ENCODE results near the gene ILK. TPM values are rescaled to one million over a fixed set of nuclear protein-coding genes. Genes with fewer than 3 reads are reported as not detected.

Gene ILK
- total RNA-seq, 1 donor from 2014 or later = 209 TPM

DNA sequence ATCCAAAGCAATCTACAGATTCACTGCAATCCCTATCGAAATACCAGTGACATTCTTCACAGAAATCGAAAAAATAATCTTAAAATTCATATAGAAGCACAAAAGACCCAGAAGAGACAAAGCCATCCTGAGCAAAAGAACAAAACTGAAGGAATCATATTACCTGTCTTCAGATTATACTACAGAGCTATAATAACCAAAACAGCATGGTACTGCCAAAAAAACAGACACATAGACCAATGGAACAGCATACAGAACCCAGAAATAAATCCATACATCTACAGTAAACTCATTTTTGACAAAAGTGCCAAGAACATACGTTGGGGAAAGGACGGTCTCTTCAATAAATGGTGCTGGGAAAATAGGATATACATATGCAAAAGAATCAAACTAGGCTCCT, 19.0 kb upstream of the ILK start:
- FAIRE-seq = no peak

GRCh38 chr11:6586434-6587359, 16.9 kb upstream of the ILK start:
- Histone ChIP-seq H3K36me3 (ENCODE audit: insufficient read depth, low read length) (peaks cover 4% of the 10 kb centered on the region), H3K9ac (ENCODE audit: low read length) (no peak overlapping the region), H4K20me1 (ENCODE audit: insufficient read depth, low read length) (no peaks in the 10 kb centered on the region), H2AFZ (ENCODE audit: low read depth, low read length) (no peak overlapping the region), H3K27ac (ENCODE audit: low read depth, low read length) (no peak overlapping the region), H3K27me3 (ENCODE audit: insufficient read depth, low read length) (no peaks in the 10 kb centered on the region), H3K4me1 (ENCODE audit: insufficient read depth, low read length) (no peaks in the 10 kb centered on the region), H3K79me2 (ENCODE audit: insufficient read depth, low read length) (peaks cover 10% of the 10 kb centered on the region), H3K4me2 (ENCODE audit: low read length) (no peak overlapping the region), H3K9me3 (ENCODE audit: insufficient read depth, low read depth, low read length) (peaks cover 3% of the 10 kb centered on the region), H3K4me3 (ENCODE audit: insufficient read depth, low read depth, low read length) (no peak overlapping the region)
- H3K4me3 Mint-ChIP-seq (ENCODE audit: unreplicated experiment) = no peak overlapping the region
- DNase-seq (ENCODE audit: low read depth) (no peak), FAIRE-seq (no peak)
- H3K9me3 Mint-ChIP-seq (ENCODE audit: unreplicated experiment) = peaks cover 17% of the 10 kb centered on the region
- peaks cover 21% of the 10 kb centered on the region for H3K36me3 Mint-ChIP-seq (ENCODE audit: low read depth, unreplicated experiment)
- H3K27me3 Mint-ChIP-seq (ENCODE audit: low read depth, unreplicated experiment) = no peaks in the 10 kb centered on the region
- no peaks in the 10 kb centered on the region for H3K4me1 Mint-ChIP-seq (ENCODE audit: low read depth, unreplicated experiment)
- no peak overlapping the region for H3K27ac Mint-ChIP-seq (ENCODE audit: unreplicated experiment)
- TF ChIP-seq, protein P1, sequence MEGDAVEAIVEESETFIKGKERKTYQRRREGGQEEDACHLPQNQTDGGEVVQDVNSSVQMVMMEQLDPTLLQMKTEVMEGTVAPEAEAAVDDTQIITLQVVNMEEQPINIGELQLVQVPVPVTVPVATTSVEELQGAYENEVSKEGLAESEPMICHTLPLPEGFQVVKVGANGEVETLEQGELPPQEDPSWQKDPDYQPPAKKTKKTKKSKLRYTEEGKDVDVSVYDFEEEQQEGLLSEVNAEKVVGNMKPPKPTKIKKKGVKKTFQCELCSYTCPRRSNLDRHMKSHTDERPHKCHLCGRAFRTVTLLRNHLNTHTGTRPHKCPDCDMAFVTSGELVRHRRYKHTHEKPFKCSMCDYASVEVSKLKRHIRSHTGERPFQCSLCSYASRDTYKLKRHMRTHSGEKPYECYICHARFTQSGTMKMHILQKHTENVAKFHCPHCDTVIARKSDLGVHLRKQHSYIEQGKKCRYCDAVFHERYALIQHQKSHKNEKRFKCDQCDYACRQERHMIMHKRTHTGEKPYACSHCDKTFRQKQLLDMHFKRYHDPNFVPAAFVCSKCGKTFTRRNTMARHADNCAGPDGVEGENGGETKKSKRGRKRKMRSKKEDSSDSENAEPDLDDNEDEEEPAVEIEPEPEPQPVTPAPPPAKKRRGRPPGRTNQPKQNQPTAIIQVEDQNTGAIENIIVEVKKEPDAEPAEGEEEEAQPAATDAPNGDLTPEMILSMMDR (IDR thresholded peaks at IDR 0.05; ENCODE audit: insufficient read depth, low read depth, low read length) = no peak
- TF ChIP-seq EZH2 (IDR thresholded peaks at IDR 0.05; ENCODE audit: insufficient read depth, low read length) = no peak

More for the DNA sequence above, 19.0 kb upstream of the ILK start:
- Histone ChIP-seq H3K4me3 (ENCODE audit: insufficient read depth, low read depth, low read length) (no peak overlapping the region), H3K79me2 (ENCODE audit: insufficient read depth, low read length) (peaks cover 10% of the 10 kb centered on the region), H3K27me3 (ENCODE audit: insufficient read depth, low read length) (no peaks in the 10 kb centered on the region), H3K4me1 (ENCODE audit: insufficient read depth, low read length) (no peaks in the 10 kb centered on the region), H3K9me3 (ENCODE audit: insufficient read depth, low read depth, low read length) (peaks cover 3% of the 10 kb centered on the region), H4K20me1 (ENCODE audit: insufficient read depth, low read length) (no peaks in the 10 kb centered on the region), H3K36me3 (ENCODE audit: insufficient read depth, low read length) (no peaks in the 10 kb centered on the region), H3K27ac (ENCODE audit: low read depth, low read length) (no peak overlapping the region), H3K4me2 (ENCODE audit: low read length) (no peak overlapping the region), H2AFZ (ENCODE audit: low read depth, low read length) (no peak overlapping the region), H3K9ac (ENCODE audit: low read length) (no peak overlapping the region)
- no peak for TF ChIP-seq EZH2 (IDR thresholded peaks at IDR 0.05; ENCODE audit: insufficient read depth, low read length)
- TF ChIP-seq, protein P1 (IDR thresholded peaks at IDR 0.05; ENCODE audit: insufficient read depth, low read depth, low read length) = no peak
- peaks cover 19% of the 10 kb centered on the region for H3K9me3 Mint-ChIP-seq (ENCODE audit: unreplicated experiment)
- peaks cover 29% of the 10 kb centered on the region for H3K36me3 Mint-ChIP-seq (ENCODE audit: low read depth, unreplicated experiment)
- no peak overlapping the region for H3K27ac Mint-ChIP-seq (ENCODE audit: unreplicated experiment)
- H3K27me3 Mint-ChIP-seq (ENCODE audit: low read depth, unreplicated experiment) = no peaks in the 10 kb centered on the region
- no peak overlapping the region for H3K4me3 Mint-ChIP-seq (ENCODE audit: unreplicated experiment)
- no peaks in the 10 kb centered on the region for H3K4me1 Mint-ChIP-seq (ENCODE audit: low read depth, unreplicated experiment)
- no peak for DNase-seq (ENCODE audit: low read depth)
